ENCODE results near the gene CACNA1E.

CACNA1E gene

GRCh38 chr1:181592255-181592859, 109.0 kb downstream of the CACNA1E start:
- H3K36me3 ChIP-seq (ENCODE audit: control insufficient read depth in 1 of 2, insufficient read depth in 2 of 2, low read length in 2 of 2), result no peaks in the 10 kb centered on the region

GRCh38 chr1:181593042-181593441, 109.7 kb downstream of the CACNA1E start:
- H3K36me3 ChIP-seq (ENCODE audit: control insufficient read depth in 1 of 2, insufficient read depth in 2 of 2, low read length in 2 of 2), result no peaks in the 10 kb centered on the region
- H3K4me3 ChIP-seq (ENCODE audit: low read depth in 1 of 2, low read length in 2 of 2), result no peak overlapping the region
- H3K4me1 ChIP-seq (ENCODE audit: control insufficient read depth in 1 of 2, insufficient read depth in 2 of 2, low read length in 2 of 2), result no peaks in the 10 kb centered on the region
- H3K27ac ChIP-seq (ENCODE audit: low read length), result no peak overlapping the region
- H3K9me3 ChIP-seq (ENCODE audit: control insufficient read depth in 1 of 2, low read length in 2 of 2), result no peaks in the 10 kb centered on the region
- no peaks in the 10 kb centered on the region for H3K27me3 ChIP-seq (ENCODE audit: low read depth, low read length)

More at GRCh38 chr1:181592255-181592859, 109.0 kb downstream of the CACNA1E start:
- no peaks in the 10 kb centered on the region for H3K27me3 ChIP-seq (ENCODE audit: low read depth, low read length)
- no peak overlapping the region for H3K27ac ChIP-seq (ENCODE audit: low read length)
- no peaks in the 10 kb centered on the region for H3K4me1 ChIP-seq (ENCODE audit: control insufficient read depth in 1 of 2, insufficient read depth in 2 of 2, low read length in 2 of 2)
- H3K9me3 ChIP-seq (ENCODE audit: control insufficient read depth in 1 of 2, low read length in 2 of 2), result no peaks in the 10 kb centered on the region
- H3K4me3 ChIP-seq (ENCODE audit: low read depth in 1 of 2, low read length in 2 of 2), result no peak overlapping the region

- H3K27me3 ChIP-seq (ENCODE audit: low read depth, low read length), result no peaks in the 10 kb centered on the region
- H3K4me1 ChIP-seq (ENCODE audit: control insufficient read depth in 1 of 2, insufficient read depth in 2 of 2, low read length in 2 of 2), result no peaks in the 10 kb centered on the region
- no peaks in the 10 kb centered on the region for H3K36me3 ChIP-seq (ENCODE audit: control insufficient read depth in 1 of 2, insufficient read depth in 2 of 2, low read length in 2 of 2)
- no peak overlapping the region for H3K27ac ChIP-seq (ENCODE audit: low read length)
- H3K4me3 ChIP-seq (ENCODE audit: low read depth in 1 of 2, low read length in 2 of 2), result no peak overlapping the region
- H3K9me3 ChIP-seq (ENCODE audit: control insufficient read depth in 1 of 2, low read length in 2 of 2), result no peaks in the 10 kb centered on the region
These were observed 111.2 kb downstream of the CACNA1E start for GRCh38 chr1:181594553-181594952.

- Histone ChIP-seq H3K27ac (ENCODE audit: low read length) (no peak overlapping the region), H3K9me3 (ENCODE audit: control insufficient read depth in 1 of 2, low read length in 2 of 2) (no peaks in the 10 kb centered on the region), H3K4me1 (ENCODE audit: control insufficient read depth in 1 of 2, insufficient read depth in 2 of 2, low read length in 2 of 2) (no peaks in the 10 kb centered on the region), H3K4me3 (ENCODE audit: low read depth in 1 of 2, low read length in 2 of 2) (no peak overlapping the region), H3K36me3 (ENCODE audit: control insufficient read depth in 1 of 2, insufficient read depth in 2 of 2, low read length in 2 of 2) (no peaks in the 10 kb centered on the region), H3K27me3 (ENCODE audit: low read depth, low read length) (no peaks in the 10 kb centered on the region)
These were observed 111.9 kb downstream of the CACNA1E start for GRCh38 chr1:181595234-181595633.

DNA sequence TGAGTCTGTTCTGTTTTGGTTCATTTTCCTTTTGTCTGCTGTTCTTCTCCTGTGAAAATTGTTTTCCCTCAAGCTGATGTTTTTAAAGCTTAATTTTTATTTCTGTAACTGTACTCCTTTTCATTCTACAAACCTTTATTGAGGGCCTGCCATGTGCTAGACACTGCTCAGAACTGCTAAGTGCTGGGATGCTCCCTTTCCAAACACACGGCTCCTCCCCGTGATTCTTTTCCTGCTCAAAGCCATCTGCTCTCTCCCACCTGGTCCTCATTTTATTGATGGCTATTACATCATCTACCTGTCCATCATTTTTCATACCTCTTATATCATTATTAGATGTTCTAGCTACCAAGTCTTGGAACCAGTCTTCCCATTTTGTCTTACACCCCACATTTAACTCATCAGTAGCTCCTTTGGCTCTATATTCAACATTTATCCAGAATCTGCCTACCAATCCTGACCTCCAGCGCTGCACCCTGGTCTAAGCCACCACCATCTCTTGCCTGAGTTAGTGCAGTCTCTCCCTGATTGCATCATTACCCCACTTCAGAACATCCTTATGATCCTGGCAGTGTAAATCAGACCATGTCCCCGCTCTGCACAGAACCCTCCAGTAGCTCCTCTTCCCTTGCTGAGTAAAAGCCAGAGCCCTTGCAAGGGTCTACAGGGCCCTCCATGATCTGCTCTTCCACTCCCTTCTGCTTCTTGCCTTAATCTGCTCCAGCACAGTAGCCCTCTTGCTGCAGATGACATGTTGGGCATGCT, 118.1 kb downstream of the CACNA1E start:
- Histone ChIP-seq H3K4me1 (ENCODE audit: control insufficient read depth in 1 of 2, insufficient read depth in 2 of 2, low read length in 2 of 2) (no peaks in the 10 kb centered on the region), H3K9me3 (ENCODE audit: control insufficient read depth in 1 of 2, low read length in 2 of 2) (no peaks in the 10 kb centered on the region), H3K27ac (ENCODE audit: low read length) (no peak overlapping the region), H3K27me3 (ENCODE audit: low read depth, low read length) (no peaks in the 10 kb centered on the region), H3K4me3 (ENCODE audit: low read depth in 1 of 2, low read length in 2 of 2) (no peak overlapping the region), H3K36me3 (ENCODE audit: control insufficient read depth in 1 of 2, insufficient read depth in 2 of 2, low read length in 2 of 2) (no peaks in the 10 kb centered on the region)

DNA sequence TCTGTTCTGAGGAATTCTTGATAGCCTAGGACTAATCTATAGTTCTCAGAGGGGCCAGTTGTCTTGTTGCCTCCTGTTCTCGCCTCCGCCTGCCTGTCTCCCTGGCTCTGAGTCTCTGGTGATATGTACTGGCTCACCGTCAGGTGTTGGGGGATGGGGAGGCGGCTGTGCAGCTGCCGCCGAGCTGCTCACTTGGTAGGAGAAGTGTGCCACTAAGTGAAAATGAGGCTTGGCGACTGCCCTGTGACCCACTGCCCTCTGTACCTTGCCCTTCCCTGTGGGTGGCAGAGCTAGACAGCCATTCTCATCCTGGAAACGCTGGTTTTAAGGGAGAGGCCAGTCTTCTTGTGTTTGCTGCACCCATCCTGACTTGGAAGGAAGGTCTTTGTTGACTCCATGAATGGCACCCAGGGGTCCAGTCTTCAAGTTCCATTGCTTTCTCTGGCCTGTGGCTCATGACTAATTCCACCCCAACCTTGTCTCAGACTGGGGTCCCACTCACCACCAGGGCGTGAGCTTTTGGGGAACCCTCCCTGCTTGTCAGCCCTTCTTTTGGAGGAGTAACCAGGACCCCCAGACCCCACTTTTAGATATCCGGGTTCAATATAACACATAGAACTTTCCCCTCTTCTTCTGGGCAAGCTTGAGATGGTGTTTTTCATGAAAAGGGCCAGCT, 120.6 kb downstream of the CACNA1E start:
- no peaks in the 10 kb centered on the region for H3K4me1 ChIP-seq (ENCODE audit: control insufficient read depth in 1 of 2, insufficient read depth in 2 of 2, low read length in 2 of 2)
- H3K27me3 ChIP-seq (ENCODE audit: low read depth, low read length), result no peaks in the 10 kb centered on the region
- no peaks in the 10 kb centered on the region for H3K9me3 ChIP-seq (ENCODE audit: control insufficient read depth in 1 of 2, low read length in 2 of 2)
- no peak overlapping the region for H3K27ac ChIP-seq (ENCODE audit: low read length)
- H3K36me3 ChIP-seq (ENCODE audit: control insufficient read depth in 1 of 2, insufficient read depth in 2 of 2, low read length in 2 of 2), result no peaks in the 10 kb centered on the region
- H3K4me3 ChIP-seq (ENCODE audit: low read depth in 1 of 2, low read length in 2 of 2), result no peak overlapping the region

DNA sequence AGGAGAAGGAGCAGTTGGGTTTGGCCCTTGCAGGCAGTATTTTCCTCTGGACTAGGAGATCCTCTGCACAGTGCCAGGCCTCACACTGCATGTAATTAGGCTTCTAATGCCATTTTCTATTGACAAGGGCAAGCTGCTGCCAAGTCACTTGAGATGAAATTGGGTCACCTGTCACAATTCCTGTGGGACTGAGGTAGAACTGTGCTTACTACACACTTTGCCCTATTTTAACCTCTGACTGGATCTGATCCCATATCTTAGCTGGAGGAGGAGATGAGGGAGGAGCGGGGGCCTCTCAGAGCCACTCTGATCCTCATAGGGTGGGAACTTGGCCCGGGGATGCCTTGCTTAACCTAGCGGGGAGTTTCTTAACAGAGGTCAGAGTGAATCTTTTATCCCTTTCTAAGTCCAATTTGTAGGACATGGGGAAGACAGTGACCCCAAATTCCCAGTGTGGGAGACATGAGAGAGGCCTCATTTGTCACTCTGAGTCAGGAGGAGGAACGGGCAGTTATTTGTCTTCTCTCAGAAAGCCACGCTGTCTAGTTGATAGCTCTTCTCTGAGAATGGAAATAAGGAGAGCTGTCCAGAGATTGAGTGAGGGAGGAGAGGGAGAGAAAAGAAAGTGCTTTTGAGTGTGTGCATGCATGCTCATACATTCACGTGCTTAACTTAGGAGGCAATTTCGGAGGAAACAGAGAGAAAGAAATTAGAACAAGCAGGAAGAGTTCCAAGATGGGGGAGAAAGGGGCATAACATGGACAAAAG, 121.3 kb downstream of the CACNA1E start:
- H3K4me1 ChIP-seq (ENCODE audit: control insufficient read depth in 1 of 2, insufficient read depth in 2 of 2, low read length in 2 of 2), result no peaks in the 10 kb centered on the region
- no peak overlapping the region for H3K4me3 ChIP-seq (ENCODE audit: low read depth in 1 of 2, low read length in 2 of 2)
- no peak overlapping the region for H3K27ac ChIP-seq (ENCODE audit: low read length)
- H3K36me3 ChIP-seq (ENCODE audit: control insufficient read depth in 1 of 2, insufficient read depth in 2 of 2, low read length in 2 of 2), result no peaks in the 10 kb centered on the region
- H3K27me3 ChIP-seq (ENCODE audit: low read depth, low read length), result no peaks in the 10 kb centered on the region
- H3K9me3 ChIP-seq (ENCODE audit: control insufficient read depth in 1 of 2, low read length in 2 of 2), result no peaks in the 10 kb centered on the region

GRCh38 chr1:181607524-181607923, 124.2 kb downstream of the CACNA1E start:
- H3K9me3 ChIP-seq (ENCODE audit: control insufficient read depth in 1 of 2, low read length in 2 of 2), result peaks cover 0 to 4% of the 10 kb centered on the region in 2 donors

DNA sequence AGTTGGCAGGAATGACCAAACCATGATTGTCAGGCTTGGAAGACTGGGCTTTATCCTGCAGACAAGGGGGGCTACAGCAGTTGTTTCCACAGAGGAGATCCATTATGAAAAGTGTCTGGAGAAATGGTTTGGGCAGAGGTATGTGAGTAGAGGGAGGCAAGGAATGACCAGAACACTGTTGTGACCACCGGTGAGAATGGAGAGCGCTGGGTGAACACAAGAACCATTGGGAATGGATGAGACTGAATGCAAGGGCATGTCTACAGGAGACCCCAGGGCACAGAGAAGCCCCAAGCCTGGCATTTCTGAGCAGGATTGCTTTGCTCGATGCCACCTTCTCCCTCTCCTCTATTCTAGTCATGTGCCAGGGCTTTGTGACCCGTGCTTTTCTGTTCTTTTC, 125.1 kb downstream of the CACNA1E start:
- no peaks in the 10 kb centered on the region for H3K27me3 ChIP-seq (ENCODE audit: low read depth, low read length)
- no peaks in the 10 kb centered on the region for H3K4me1 ChIP-seq (ENCODE audit: control insufficient read depth in 1 of 2, insufficient read depth in 2 of 2, low read length in 2 of 2)
- H3K27ac ChIP-seq (ENCODE audit: low read length), result no peak overlapping the region
- H3K36me3 ChIP-seq (ENCODE audit: control insufficient read depth in 1 of 2, insufficient read depth in 2 of 2, low read length in 2 of 2), result no peaks in the 10 kb centered on the region
- H3K4me3 ChIP-seq (ENCODE audit: low read depth in 1 of 2, low read length in 2 of 2), result no peak overlapping the region
- peaks cover 0 to 5% of the 10 kb centered on the region in 2 donors for H3K9me3 ChIP-seq (ENCODE audit: control insufficient read depth in 1 of 2, low read length in 2 of 2)

More at GRCh38 chr1:181607524-181607923, 124.2 kb downstream of the CACNA1E start:
- H3K4me1 ChIP-seq (ENCODE audit: control insufficient read depth in 1 of 2, insufficient read depth in 2 of 2, low read length in 2 of 2), result no peaks in the 10 kb centered on the region
- no peak overlapping the region for H3K27ac ChIP-seq (ENCODE audit: low read length)
- H3K36me3 ChIP-seq (ENCODE audit: control insufficient read depth in 1 of 2, insufficient read depth in 2 of 2, low read length in 2 of 2), result no peaks in the 10 kb centered on the region
- H3K4me3 ChIP-seq (ENCODE audit: low read depth in 1 of 2, low read length in 2 of 2), result no peak overlapping the region
- H3K27me3 ChIP-seq (ENCODE audit: low read depth, low read length), result no peaks in the 10 kb centered on the region

- H3K4me3 ChIP-seq (ENCODE audit: low read depth in 1 of 2, low read length in 2 of 2), result no peak overlapping the region
- no peaks in the 10 kb centered on the region for H3K36me3 ChIP-seq (ENCODE audit: control insufficient read depth in 1 of 2, insufficient read depth in 2 of 2, low read length in 2 of 2)
- H3K4me1 ChIP-seq (ENCODE audit: control insufficient read depth in 1 of 2, insufficient read depth in 2 of 2, low read length in 2 of 2), result no peaks in the 10 kb centered on the region
- H3K9me3 ChIP-seq (ENCODE audit: control insufficient read depth in 1 of 2, low read length in 2 of 2), result peaks cover 0 to 10% of the 10 kb centered on the region in 2 donors
- no peaks in the 10 kb centered on the region for H3K27me3 ChIP-seq (ENCODE audit: low read depth, low read length)
- no peak overlapping the region for H3K27ac ChIP-seq (ENCODE audit: low read length)
These were observed 125.6 kb downstream of the CACNA1E start for GRCh38 chr1:181608948-181609347.

DNA sequence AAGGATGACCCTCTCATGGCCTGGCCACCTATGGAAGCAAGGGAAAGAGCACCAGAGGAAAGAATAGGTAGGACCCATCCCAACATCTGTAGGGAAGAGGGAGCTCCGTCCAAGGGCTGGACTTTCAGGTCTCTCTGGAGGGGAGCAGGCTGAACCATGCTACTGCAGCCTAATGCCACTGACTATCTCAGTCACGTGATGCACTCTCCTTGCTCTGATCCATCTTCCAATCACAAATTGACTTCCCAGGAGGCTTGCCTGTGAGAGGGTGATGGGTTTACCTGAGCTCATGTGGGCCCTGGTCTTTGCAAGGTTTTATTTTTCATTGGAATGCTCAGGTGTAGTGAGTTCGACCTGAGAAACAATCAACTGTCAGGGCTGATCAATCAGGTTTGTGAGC, 128.8 kb downstream of the CACNA1E start:
- Histone ChIP-seq H3K27ac (ENCODE audit: low read length) (no peak overlapping the region), H3K36me3 (ENCODE audit: control insufficient read depth in 1 of 2, insufficient read depth in 2 of 2, low read length in 2 of 2) (no peaks in the 10 kb centered on the region), H3K4me3 (ENCODE audit: low read depth in 1 of 2, low read length in 2 of 2) (no peak overlapping the region), H3K9me3 (ENCODE audit: control insufficient read depth in 1 of 2, low read length in 2 of 2) (peaks cover 0 to 10% of the 10 kb centered on the region in 2 donors), H3K4me1 (ENCODE audit: control insufficient read depth in 1 of 2, insufficient read depth in 2 of 2, low read length in 2 of 2) (no peaks in the 10 kb centered on the region), H3K27me3 (ENCODE audit: low read depth, low read length) (no peaks in the 10 kb centered on the region)

All from muscle layer of duodenum (tissue), 2 donors.